Glomerular endothelial cell (primary cell): Measurements from ENCODE around the gene EFL1. TPM values are rescaled to one million over a fixed set of nuclear protein-coding genes. Genes with fewer than 3 reads are reported as not detected.
"Not testable (repeated sequence)": the region's sequence is repeated elsewhere in the genome, so short reads cannot be mapped to it uniquely, and the experiment has no call there.

ENCODE experiments used
- DNase-seq: peaks from one replicate; pipeline ENCODE4 v3.0.0-alpha.2; 2011; ENCODE audit warnings: low read depth, low spot score; ENCODE audit errors: extremely low read depth
- total RNA-seq: library from RNA; depleted of rRNA; stranded (reverse); fragments of >200 nt; gene quantifications from 2 replicates; pipeline ENCODE4 v1.2.3, GENCODE V29; 2015

EFL1 gene
- total RNA-seq = 16.0 and 19.8 TPM in 2 replicates

GRCh38 chr15:82262422-82263026 is at the start of gene EFL1, which contains the start of gene SAXO2:
Gene EFL1, minus strand, starts transcription at chr15:82262734. Its CDS starts 956 bp downstream, at chr15:82261778.
Gene SAXO2, plus strand, starts transcription at chr15:82262818. Its CDS starts 62 bp downstream, at chr15:82262880.
- DNase-seq = peak; percentile 16

GRCh38 chr15:82311321-82311720 is 48.8 kb upstream of the EFL1 start:
- not testable (repeated sequence) for DNase-seq

GRCh38 chr15:82309802-82310201 is 47.3 kb upstream of the EFL1 start:
- no peak for DNase-seq

- no peak for DNase-seq
Observed at GRCh38 chr15:82307714-82308081, 45.2 kb upstream of the EFL1 start.

GRCh38 chr15:82306791-82307713 is 44.5 kb upstream of the EFL1 start:
- no peak for DNase-seq

GRCh38 chr15:82305621-82306048 is 43.1 kb upstream of the EFL1 start:
- no peak for DNase-seq

- DNase-seq = no peak
Observed at GRCh38 chr15:82304778-82305090, 42.2 kb upstream of the EFL1 start.

- no peak for DNase-seq
Observed at GRCh38 chr15:82303956-82304777, 41.6 kb upstream of the EFL1 start.

GRCh38 chr15:82301296-82302016 is 38.9 kb upstream of the EFL1 start:
- DNase-seq = no peak

- no peak for DNase-seq
Observed at GRCh38 chr15:82300883-82301282, 38.3 kb upstream of the EFL1 start.

GRCh38 chr15:82300326-82300725 is 37.8 kb upstream of the EFL1 start:
- not testable (repeated sequence) for DNase-seq

- DNase-seq = not testable (repeated sequence)
Observed at GRCh38 chr15:82299511-82299914, 37.0 kb upstream of the EFL1 start.

GRCh38 chr15:82298520-82298919 is 36.0 kb upstream of the EFL1 start:
- no peak for DNase-seq

GRCh38 chr15:82298032-82298431 is 35.5 kb upstream of the EFL1 start:
- DNase-seq = no peak

- DNase-seq = no peak
Observed at GRCh38 chr15:82297546-82297945, 35.0 kb upstream of the EFL1 start.

GRCh38 chr15:82294061-82294690 is 31.6 kb upstream of the EFL1 start:
- no peak for DNase-seq

- no peak for DNase-seq
Observed at GRCh38 chr15:82292271-82292670, 29.7 kb upstream of the EFL1 start.

- not testable (repeated sequence) for DNase-seq
Observed at GRCh38 chr15:82288202-82288601, 25.7 kb upstream of the EFL1 start.

GRCh38 chr15:82286475-82286874 is 23.9 kb upstream of the EFL1 start:
- DNase-seq = not testable (repeated sequence)

GRCh38 chr15:82284381-82284780 is 21.8 kb upstream of the EFL1 start:
- not testable (repeated sequence) for DNase-seq
